HCT116 (cell line): ENCODE measurements around the gene KNCN. TPM values are rescaled to one million over a fixed set of nuclear protein-coding genes. Genes with fewer than 3 reads are reported as not detected.

Experiments used
- ATAC-seq: fragments of 200-7000 bp; cut with Tn5 transposase; 2 replicates; pipeline ENCODE4 v1.9.1; 2020; ENCODE audit warnings: mild to moderate bottlenecking, moderate library complexity
- BruUV-seq: library from RNA; stranded (reverse); fragments of 400-500 nt; replicated peaks from 2 replicates; lab custom pipeline; 2021; lab: Mats Ljungman, UMichigan
- CTCF ChIA-PET: fragments of 300-600 bp; sonication (Branson Sonifier 250); formaldehyde crosslinking; loops from one replicate; lab custom pipeline; 2021; ENCODE audit warnings: antibody characterized with exemption; lab: Charles Lee
- POLR2A ChIA-PET: fragments of 300-600, 350-600 bp; sonication (Branson Sonifier 250); formaldehyde crosslinking; loops from one replicate; lab custom pipeline; 2021; ENCODE audit warnings: antibody characterized with exemption; lab: Charles Lee
- RAD21 ChIA-PET, 2 experiments: fragments of 300-600 bp; sonication (Branson Sonifier 250); formaldehyde crosslinking; loops; one replicate each; lab custom pipeline; 2023; ENCODE audit warnings: low total read pairs in 2 of 2; ENCODE audit not compliant: uncharacterized antibody in 2 of 2, unreplicated experiment in 2 of 2, low non-redundant PET in 1 of 2; lab: Charles Lee
- DNase-seq: peaks from one replicate; pipeline ENCODE4 v3.0.0-alpha.2; 2010; ENCODE audit warnings: low read depth, low spot score
- H2AFZ ChIP-seq: fragments of 200-600 bp; shearing (Covaris generic), sonication (generic); 2 replicates; pipeline ENCODE4 v1.6.1; 2017; ENCODE audit warnings: low read depth, mixed run types, mixed read lengths, antibody characterized with exemption, low read length; ENCODE audit not compliant: poor library complexity, severe bottlenecking
- H3K27ac ChIP-seq: 2 replicates; pipeline ENCODE4 v1.5.1; 2012; ENCODE audit warnings: low read depth, low read length
- H3K27me3 ChIP-seq: fragments of 200-600 bp; sonication (generic); 2 replicates; pipeline ENCODE4 v1.6.1; 2016; ENCODE audit warnings: mixed run types, low read length, mixed read lengths; ENCODE audit not compliant: insufficient read depth
- H3K36me3 ChIP-seq, 2 experiments: fragments of 200-500 bp in 1 of 2; fragments of 200-600 bp in 1 of 2; sonication (Bioruptor generic) in 1 of 2; sonication (generic) in 1 of 2; 2 replicates each; pipeline versions ENCODE4 v1.5.1 to v1.6.1; 2014 to 2016; ENCODE audit warnings: low read length in 2 of 2, inconsistent platforms in 1 of 2, mixed read lengths in 1 of 2, mixed run types in 1 of 2; ENCODE audit not compliant: insufficient read depth in 2 of 2, control insufficient read depth in 1 of 2
- H3K4me1 ChIP-seq, 2 experiments: fragments of 200-600 bp in 1 of 2; sonication (generic) in 1 of 2; 2 replicates each; pipeline versions ENCODE4 v1.5.1 to v1.6.1; 2012 to 2017; ENCODE audit warnings: low read length in 2 of 2, inconsistent platforms in 1 of 2, mild to moderate bottlenecking in 1 of 2, mixed read lengths in 1 of 2, mixed run types in 1 of 2, moderate library complexity in 1 of 2; ENCODE audit not compliant: insufficient read depth in 2 of 2, control insufficient read depth in 1 of 2
- H3K4me2 ChIP-seq: fragments of 200-600 bp; sonication (generic); 2 replicates; pipeline ENCODE4 v1.6.1; 2017; ENCODE audit warnings: mixed run types, low read length, mixed read lengths
- H3K4me3 ChIP-seq, 2 experiments: fragments of 200-600 bp in 1 of 2; sonication (generic) in 1 of 2; replicated peaks in 1 of 2; 2 replicates each; pipeline ENCODE4 v1.5.1; 2011 to 2016; ENCODE audit warnings: low read length in 2 of 2, control low read depth in 1 of 2, low read depth in 1 of 2, mild to moderate bottlenecking in 1 of 2, mixed read lengths in 1 of 2, mixed run types in 1 of 2
- H3K79me2 ChIP-seq: fragments of 200-600 bp; sonication (generic); 2 replicates; pipeline ENCODE4 v1.6.1; 2017; ENCODE audit warnings: mild to moderate bottlenecking, mixed run types, low read length, moderate library complexity, mixed read lengths; ENCODE audit not compliant: insufficient read depth
- H3K9ac ChIP-seq: fragments of 200-600 bp; sonication (generic); 2 replicates; pipeline ENCODE4 v1.6.1; 2016; ENCODE audit warnings: low read length, mixed read lengths
- H3K9me2 ChIP-seq: fragments of 200-600 bp; sonication (generic), shearing (Covaris generic); 2 replicates; pipeline ENCODE4 v1.6.1; 2017; ENCODE audit warnings: mixed run types, mild to moderate bottlenecking, moderate library complexity; ENCODE audit not compliant: insufficient read depth
- H3K9me3 ChIP-seq, 2 experiments: fragments of 200-500 bp in 1 of 2; fragments of 200-600 bp in 1 of 2; sonication (Bioruptor generic) in 1 of 2; sonication (generic) in 1 of 2; 2 replicates each; pipeline ENCODE4 v1.6.1; 2014 to 2017; ENCODE audit warnings: low read length in 2 of 2, mixed read lengths in 2 of 2, inconsistent platforms in 1 of 2, low read depth in 1 of 2, mild to moderate bottlenecking in 1 of 2, mixed run types in 1 of 2, moderate library complexity in 1 of 2; ENCODE audit not compliant: control insufficient read depth in 1 of 2, insufficient read depth in 1 of 2
- H4K20me1 ChIP-seq: fragments of 200-600 bp; sonication (generic), shearing (Covaris generic); 2 replicates; pipeline ENCODE4 v1.6.1; 2017; ENCODE audit warnings: mixed run types, mild to moderate bottlenecking, moderate library complexity; ENCODE audit not compliant: insufficient read depth
- CEBPB ChIP-seq: IDR thresholded peaks from 2 replicates; pipeline ENCODE4 v1.6.1; 2012; ENCODE audit warnings: low read depth
- CTCF ChIP-seq, 3 experiments: fragments of 200-600 bp in 1 of 3; sonication (generic) in 1 of 3; IDR thresholded peaks in 2 of 3; conservative IDR thresholded peaks in 1 of 3; 2 replicates each; pipeline ENCODE4 v1.5.1; 2012 to 2017; ENCODE audit warnings: low read depth in 2 of 3, low read length in 2 of 3, antibody characterized with exemption in 1 of 3, borderline replicate concordance in 1 of 3, control low read depth in 1 of 3, mild to moderate bottlenecking in 1 of 3, mixed read lengths in 1 of 3, mixed run types in 1 of 3, moderate library complexity in 1 of 3; ENCODE audit not compliant: insufficient read depth in 1 of 3
- EZH2 ChIP-seq: fragments of 200-600 bp; sonication (generic); IDR thresholded peaks from 2 replicates; pipeline ENCODE4 v1.6.1; 2017; ENCODE audit warnings: antibody characterized with exemption, mixed run types
- EZH2phosphoT487 ChIP-seq: fragments of 200-600 bp; IDR thresholded peaks from 2 replicates; pipeline ENCODE4 v1.6.1; 2018; ENCODE audit warnings: antibody characterized with exemption, borderline replicate concordance
- MAX ChIP-seq: IDR thresholded peaks from 2 replicates; pipeline ENCODE4 v1.6.1; 2012
- POLR2A ChIP-seq: IDR thresholded peaks from 2 replicates; pipeline ENCODE4 v1.7.0; 2011; ENCODE audit warnings: borderline replicate concordance; ENCODE audit not compliant: insufficient read depth, insufficient read length; ENCODE audit errors: extremely low read depth
- SP1 ChIP-seq: IDR thresholded peaks from 2 replicates; pipeline ENCODE4 v1.6.1; 2012; ENCODE audit warnings: low read depth
- ZFX ChIP-seq: fragments of 450-650 bp; IDR thresholded peaks from 2 replicates; pipeline ENCODE4 v1.6.1; 2017
- intact Hi-C: fragments of 100-400 bp; cut with micrococcal nuclease; formaldehyde crosslinking; loops from 2 replicates; pipeline ENCODE4 v1.10.0; 2022
- total RNA-seq: library from RNA; stranded (reverse); gene quantifications from one replicate; pipeline ENCODE4 v1.2.1, GENCODE V29; 2021; ENCODE audit not compliant: unreplicated experiment

The KNCN gene
- total RNA-seq, 1 experiment from 2014 or later, result not detected

GRCh38 chr1:46543761-46544560 is 7.5 kb downstream of the KNCN start:
- H3K79me2 ChIP-seq, result no peaks in the 10 kb centered on the region
- no peaks in the 10 kb centered on the region for H3K27me3 ChIP-seq
- H2AFZ ChIP-seq, result no peak overlapping the region
- no peaks in the 10 kb centered on the region for H3K36me3 ChIP-seq
- no TSS peak for BruUV-seq
- DNase-seq, result no peak
- H3K9me3 ChIP-seq, result no peaks in the 10 kb centered on the region
- ChIA-PET CTCF (no interaction called here), RAD21 (no interaction called here)
- intact Hi-C loops, result no loop called here
- H3K27ac ChIP-seq, result no peak overlapping the region
- H4K20me1 ChIP-seq, result no peaks in the 10 kb centered on the region
- H3K4me3 ChIP-seq, result no peak overlapping the region
- TF ChIP-seq SP1, result no peak
- no peak for TF ChIP-seq EZH2
- no peak for TF ChIP-seq CTCF (IDR thresholded peaks at IDR 0.05 in 2 of 3, conservative IDR thresholded peaks at IDR 0.05 in 1 of 3; ENCODE audit: borderline replicate concordance in 1 of 3, insufficient read depth in 1 of 3, low read depth in 2 of 3, low read length in 2 of 3)
- TF ChIP-seq ZFX, result no peak
- no peak for TF ChIP-seq POLR2A
- no peak for TF ChIP-seq CEBPB
- TF ChIP-seq EZH2phosphoT487, result no peak
- TF ChIP-seq MAX, result no peak
- TF ChIP-seq, all 23 proteins: peak for 0
- H3K4me2 ChIP-seq, result no peak overlapping the region
- no peak overlapping the region for H3K9ac ChIP-seq
- H3K4me1 ChIP-seq, result peaks cover 0 to 17% of the 10 kb centered on the region in 2 experiments; a peak in 2 of 4 replicates
- no peak for ATAC-seq
- H3K9me2 ChIP-seq, result no peaks in the 10 kb centered on the region
- POLR2A ChIA-PET, result no interaction called here
